ENCODE data around the gene SPRR1A. TPM values are rescaled to one million over a fixed set of nuclear protein-coding genes. Genes with fewer than 3 reads are reported as not detected.
A peak's percentile ranks its signal among the peaks of the same experiment; 100 is the strongest.

Gene SPRR1A
- total and polyA plus RNA-seq, 10 of the 15 experiments (the other 5 are each of a cell fraction or from before 2014, with no cell fraction given): not detected

GRCh38 chr1:153032073-153032472 lies 48.2 kb downstream of the SPRR1A start (continued):
- TF ChIP-seq E2F8 (IDR thresholded peaks at IDR 0.05; ENCODE audit: low read depth, partially characterized antibody) (no peak), TAF1 (IDR thresholded peaks at IDR 0.05; ENCODE audit: borderline replicate concordance, low read depth, low read length) (no peak), ASH2L (IDR thresholded peaks at IDR 0.05; ENCODE audit: borderline replicate concordance, low read depth) (no peak), MXI1 (IDR thresholded peaks at IDR 0.05; ENCODE audit: low read depth, low read length) (no peak), TCF7 (IDR thresholded peaks at IDR 0.05; ENCODE audit: borderline replicate concordance) (0 out of 2 replicates have a peak, but pooled peaks have one; percentile 47), RUNX3 (IDR thresholded peaks at IDR 0.05; ENCODE audit: low read length) (peak; percentile 76), NFYA (IDR thresholded peaks at IDR 0.05; ENCODE audit: borderline replicate concordance, low read depth, low read length) (no peak), NFIC (IDR thresholded peaks at IDR 0.05; ENCODE audit: low read depth, low read length) (0 out of 2 replicates have a peak, but pooled peaks have one; percentile 22), BHLHE40 (IDR thresholded peaks at IDR 0.05; ENCODE audit: borderline replicate concordance in 1 of 2, low read depth in 2 of 2, low read length in 1 of 2) (no peak), PAX5 (IDR thresholded peaks at IDR 0.05; ENCODE audit: borderline replicate concordance, low read depth, low read length) (0 out of 2 replicates have a peak, but pooled peaks have one; percentile 22), ETV6 (conservative IDR thresholded peaks at IDR 0.05 in 1 of 2, IDR thresholded peaks at IDR 0.05 in 1 of 2; ENCODE audit: borderline replicate concordance in 1 of 2, low read depth in 1 of 2) (no peak), JUND (IDR thresholded peaks at IDR 0.05; ENCODE audit: low read depth, low read length) (no peak), MLLT1 (IDR thresholded peaks at IDR 0.05) (no peak), KAT2A (conservative IDR thresholded peaks at IDR 0.05; ENCODE audit: control insufficient read depth, low read depth, low read length) (no peak), MTA2 (IDR thresholded peaks at IDR 0.05; ENCODE audit: low read depth) (peak; percentile 46; the same call in 1 of the 2 replicates), EZH2 (IDR thresholded peaks at IDR 0.05; ENCODE audit: borderline replicate concordance, control insufficient read depth, low read depth, low read length) (no peak), WRNIP1 (IDR thresholded peaks at IDR 0.05; ENCODE audit: borderline replicate concordance, low read depth, low read length) (no peak)
- TF ChIP-seq, protein P1, sequence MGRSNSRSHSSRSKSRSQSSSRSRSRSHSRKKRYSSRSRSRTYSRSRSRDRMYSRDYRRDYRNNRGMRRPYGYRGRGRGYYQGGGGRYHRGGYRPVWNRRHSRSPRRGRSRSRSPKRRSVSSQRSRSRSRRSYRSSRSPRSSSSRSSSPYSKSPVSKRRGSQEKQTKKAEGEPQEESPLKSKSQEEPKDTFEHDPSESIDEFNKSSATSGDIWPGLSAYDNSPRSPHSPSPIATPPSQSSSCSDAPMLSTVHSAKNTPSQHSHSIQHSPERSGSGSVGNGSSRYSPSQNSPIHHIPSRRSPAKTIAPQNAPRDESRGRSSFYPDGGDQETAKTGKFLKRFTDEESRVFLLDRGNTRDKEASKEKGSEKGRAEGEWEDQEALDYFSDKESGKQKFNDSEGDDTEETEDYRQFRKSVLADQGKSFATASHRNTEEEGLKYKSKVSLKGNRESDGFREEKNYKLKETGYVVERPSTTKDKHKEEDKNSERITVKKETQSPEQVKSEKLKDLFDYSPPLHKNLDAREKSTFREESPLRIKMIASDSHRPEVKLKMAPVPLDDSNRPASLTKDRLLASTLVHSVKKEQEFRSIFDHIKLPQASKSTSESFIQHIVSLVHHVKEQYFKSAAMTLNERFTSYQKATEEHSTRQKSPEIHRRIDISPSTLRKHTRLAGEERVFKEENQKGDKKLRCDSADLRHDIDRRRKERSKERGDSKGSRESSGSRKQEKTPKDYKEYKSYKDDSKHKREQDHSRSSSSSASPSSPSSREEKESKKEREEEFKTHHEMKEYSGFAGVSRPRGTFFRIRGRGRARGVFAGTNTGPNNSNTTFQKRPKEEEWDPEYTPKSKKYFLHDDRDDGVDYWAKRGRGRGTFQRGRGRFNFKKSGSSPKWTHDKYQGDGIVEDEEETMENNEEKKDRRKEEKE (IDR thresholded peaks at IDR 0.05): no peak

Data from GM12878 (cell line).